ENCODE data around the gene YAP1.

GRCh38 chr11:102177126-102177525, 66.9 kb downstream of the YAP1 start:
- TF ChIP-seq NR2F2 (IDR thresholded peaks at IDR 0.05) (no peak), CTCF (IDR thresholded peaks at IDR 0.05; ENCODE audit: low read depth, low read length, missing input control) (no peak), TAF1 (conservative IDR thresholded peaks at IDR 0.05) (no peak), JUND (IDR thresholded peaks at IDR 0.05) (no peak), HNF4G (IDR thresholded peaks at IDR 0.05) (no peak), REST (IDR thresholded peaks at IDR 0.05) (no peak), GABPA (IDR thresholded peaks at IDR 0.05 in 1 of 2, conservative IDR thresholded peaks at IDR 0.05 in 1 of 2) (no peak), EGR1 (IDR thresholded peaks at IDR 0.05; ENCODE audit: low read depth in 2 of 2) (no peak), SP1 (IDR thresholded peaks at IDR 0.05) (no peak)

All from liver (tissue), 3 donors.